Stimulated activated CD4-positive, alpha-beta T cell treated with anti-CD3 and anti-CD28 coated beads, Interleukin-2, amount 100 ng/mL, for 4 hours (primary cell): ENCODE results near the gene TRIM17.

Experiments
- DNase-seq: peaks from one replicate; pipeline ENCODE4 v3.0.0-alpha.2; 2020; ENCODE audit warnings: low read depth

TRIM17 gene

GRCh38 chr1:228415853-228416216 is 826 bp downstream of the TRIM17 start:
- DNase-seq: peak; percentile 9

GRCh38 chr1:228415221-228415620 is 1.4 kb downstream of the TRIM17 start:
- DNase-seq: no peak

- no peak for DNase-seq
Observed at GRCh38 chr1:228414511-228415211, 2.0 kb downstream of the TRIM17 start.

- DNase-seq: no peak
Observed at GRCh38 chr1:228413241-228414010, 3.2 kb downstream of the TRIM17 start.

- no peak for DNase-seq
Observed at GRCh38 chr1:228411548-228412430, 4.9 kb downstream of the TRIM17 start.

GRCh38 chr1:228411121-228411520 is 5.5 kb downstream of the TRIM17 start:
- no peak for DNase-seq

GRCh38 chr1:228410671-228411070 is 6.0 kb downstream of the TRIM17 start:
- DNase-seq: no peak

GRCh38 chr1:228410015-228410414 is 6.6 kb downstream of the TRIM17 start:
- no peak for DNase-seq

GRCh38 chr1:228408869-228409805 is 7.5 kb downstream of the TRIM17 start:
- no peak for DNase-seq

- no peak for DNase-seq
Observed at GRCh38 chr1:228408041-228408868, 8.4 kb downstream of the TRIM17 start.

GRCh38 chr1:228407106-228408040 is 9.3 kb downstream of the TRIM17 start:
- no peak for DNase-seq

- DNase-seq: no peak
Observed at GRCh38 chr1:228405979-228406228, 10.8 kb downstream of the TRIM17 start.

GRCh38 chr1:228405200-228405978 is 11.3 kb downstream of the TRIM17 start:
- DNase-seq: no peak

- no peak for DNase-seq
Observed at GRCh38 chr1:228404107-228404720, 12.4 kb downstream of the TRIM17 start.

- DNase-seq: no peak
Observed at GRCh38 chr1:228403231-228403631, 13.4 kb downstream of the TRIM17 start.

- DNase-seq: no peak
Observed at GRCh38 chr1:228402641-228403025, 14.0 kb downstream of the TRIM17 start.

GRCh38 chr1:228401782-228402640 is 14.7 kb downstream of the TRIM17 start:
- no peak for DNase-seq
